Measurements from ENCODE around the gene ARHGEF37. TPM values are rescaled to one million over a fixed set of nuclear protein-coding genes. Genes with fewer than 3 reads are reported as not detected.

Gene ARHGEF37
- total and polyA plus RNA-seq, 4 donors = 0.71 to 6.1 (median 2.7) TPM

DNA sequence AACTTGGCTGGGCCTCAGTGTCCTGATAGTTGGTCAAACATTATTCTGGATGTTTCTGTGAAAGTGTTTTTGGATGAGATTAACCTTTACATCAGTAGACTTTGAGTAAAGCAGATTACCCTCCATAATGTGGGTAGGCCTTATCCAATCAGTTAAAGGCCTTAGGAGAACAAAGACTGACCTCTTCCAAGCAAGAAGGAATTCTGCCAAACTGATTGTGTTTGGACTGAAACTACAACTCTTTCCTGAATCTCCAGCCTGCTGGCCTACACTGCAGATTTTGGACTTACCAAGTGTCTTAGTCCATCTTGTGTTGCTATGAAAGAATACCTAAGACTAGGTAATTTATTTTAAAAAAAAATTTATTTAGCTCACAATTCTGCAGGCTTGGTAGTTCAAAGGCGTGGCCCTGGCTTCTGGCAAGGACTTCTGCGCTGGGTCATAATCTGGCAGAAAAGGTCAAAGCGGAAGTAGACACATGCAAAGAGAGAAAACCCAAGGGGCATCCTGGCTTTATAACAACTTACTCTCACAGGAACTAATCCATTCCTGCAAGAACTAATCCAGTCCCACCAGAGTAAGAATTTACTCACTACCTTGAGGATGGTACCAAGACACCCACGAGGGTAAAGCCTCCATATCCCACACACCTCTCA lies 8.6 kb upstream of the ARHGEF37 start:
- Histone ChIP-seq H3K4me3 (ENCODE audit: low read depth in 1 of 3, low read length in 3 of 3) (no peak overlapping the region), H3K9ac (ENCODE audit: low read depth in 1 of 2, low read length in 2 of 2) (no peak overlapping the region), H3K27ac (ENCODE audit: low read depth in 1 of 2, low read length in 2 of 2) (no peak overlapping the region), H3K9me3 (ENCODE audit: control insufficient read depth in 4 of 4, low read length in 3 of 4) (no peaks in the 10 kb centered on the region), H3K4me1 (ENCODE audit: control insufficient read depth in 4 of 4, insufficient read depth in 4 of 4, low read length in 3 of 4) (no peaks in the 10 kb centered on the region), H3K36me3 (ENCODE audit: control insufficient read depth in 4 of 4, insufficient read depth in 3 of 4, low read depth in 1 of 4, low read length in 3 of 4) (no peaks in the 10 kb centered on the region), H3K27me3 (ENCODE audit: control insufficient read depth in 4 of 4, insufficient read depth in 4 of 4, low read length in 3 of 4) (no peaks in the 10 kb centered on the region)
- no peak for TF ChIP-seq RAD21 (IDR thresholded peaks at IDR 0.05)
- no peak for TF ChIP-seq HNF4G (IDR thresholded peaks at IDR 0.05)
- TF ChIP-seq FOXA2 (IDR thresholded peaks at IDR 0.05) = no peak
- 88% methylated on average over 4 of the region's 4 CpGs for WGBS
- DNase-seq (ENCODE audit: low spot score) = no peak

GRCh38 chr5:149575131-149575530 lies 6.2 kb upstream of the ARHGEF37 start:
- no peak for DNase-seq (ENCODE audit: low spot score)
- Histone ChIP-seq H3K4me3 (ENCODE audit: low read depth in 1 of 3, low read length in 3 of 3) (no peak overlapping the region), H3K27ac (ENCODE audit: low read depth in 1 of 2, low read length in 2 of 2) (no peak overlapping the region), H3K9me3 (ENCODE audit: control insufficient read depth in 4 of 4, low read length in 3 of 4) (no peaks in the 10 kb centered on the region), H3K36me3 (ENCODE audit: control insufficient read depth in 4 of 4, insufficient read depth in 3 of 4, low read depth in 1 of 4, low read length in 3 of 4) (no peaks in the 10 kb centered on the region), H3K9ac (ENCODE audit: low read depth in 1 of 2, low read length in 2 of 2) (no peak overlapping the region), H3K27me3 (ENCODE audit: control insufficient read depth in 4 of 4, insufficient read depth in 4 of 4, low read length in 3 of 4) (no peaks in the 10 kb centered on the region), H3K4me1 (ENCODE audit: control insufficient read depth in 4 of 4, insufficient read depth in 4 of 4, low read length in 3 of 4) (no peaks in the 10 kb centered on the region)
- no peak for TF ChIP-seq RXRA (IDR thresholded peaks at IDR 0.05)
- TF ChIP-seq TAF1 (conservative IDR thresholded peaks at IDR 0.05) = no peak
- no peak for TF ChIP-seq YY1 (IDR thresholded peaks at IDR 0.05)
- no peak for TF ChIP-seq CTCF (IDR thresholded peaks at IDR 0.05; ENCODE audit: low read depth, low read length, missing input control)
- 89% methylated on average over 3 of the region's 3 CpGs for WGBS

GRCh38 chr5:149576021-149576420 lies 5.3 kb upstream of the ARHGEF37 start:
- no peak overlapping the region for H3K27ac ChIP-seq (ENCODE audit: low read depth in 1 of 2, low read length in 2 of 2)
- H3K27me3 ChIP-seq (ENCODE audit: control insufficient read depth in 4 of 4, insufficient read depth in 4 of 4, low read length in 3 of 4) = no peaks in the 10 kb centered on the region
- peaks cover 0 to 3% (median 0%) of the 10 kb centered on the region in 4 donors for H3K4me1 ChIP-seq (ENCODE audit: control insufficient read depth in 4 of 4, insufficient read depth in 4 of 4, low read length in 3 of 4)
- no peak overlapping the region for H3K4me3 ChIP-seq (ENCODE audit: low read depth in 1 of 3, low read length in 3 of 3)
- H3K9me3 ChIP-seq (ENCODE audit: control insufficient read depth in 4 of 4, low read length in 3 of 4) = no peaks in the 10 kb centered on the region
- TF ChIP-seq HNF4G (IDR thresholded peaks at IDR 0.05) (no peak), RXRA (IDR thresholded peaks at IDR 0.05) (no peak), JUND (IDR thresholded peaks at IDR 0.05) (no peak), TAF1 (conservative IDR thresholded peaks at IDR 0.05) (no peak), YY1 (IDR thresholded peaks at IDR 0.05) (no peak), FOXA1 (IDR thresholded peaks at IDR 0.05) (no peak), REST (IDR thresholded peaks at IDR 0.05) (no peak), SP1 (IDR thresholded peaks at IDR 0.05) (no peak), RAD21 (IDR thresholded peaks at IDR 0.05) (no peak), CTCF (IDR thresholded peaks at IDR 0.05; ENCODE audit: low read depth, low read length, missing input control) (no peak), FOXA2 (IDR thresholded peaks at IDR 0.05) (no peak), EGR1 (IDR thresholded peaks at IDR 0.05; ENCODE audit: low read depth in 2 of 2) (no peak), GABPA (IDR thresholded peaks at IDR 0.05 in 1 of 2, conservative IDR thresholded peaks at IDR 0.05 in 1 of 2) (no peak), NR2F2 (IDR thresholded peaks at IDR 0.05) (no peak)
- DNase-seq (ENCODE audit: low spot score) = no peak
- H3K36me3 ChIP-seq (ENCODE audit: control insufficient read depth in 4 of 4, insufficient read depth in 3 of 4, low read depth in 1 of 4, low read length in 3 of 4) = no peaks in the 10 kb centered on the region
- 89% methylated on average over 3 of the region's 3 CpGs for WGBS
- no peak overlapping the region for H3K9ac ChIP-seq (ENCODE audit: low read depth in 1 of 2, low read length in 2 of 2)

Measured in liver (tissue), 9 donors.